ENCODE data around the gene MICAL2. TPM values are rescaled to one million over a fixed set of nuclear protein-coding genes. Genes with fewer than 3 reads are reported as not detected.

The MICAL2 gene
- total and polyA plus RNA-seq, 2 of the 8 experiments (the other 6 are each of a cell fraction or from before 2014, with no cell fraction given), result 1.3 to 4.1 TPM

- TF ChIP-seq CHD7 (IDR thresholded peaks at IDR 0.05; ENCODE audit: insufficient replicate concordance, low read length) (no peak), TAF7 (optimal IDR thresholded peaks at IDR 0.05; ENCODE audit: borderline replicate concordance, low read depth, low read length) (no peak)
Observed at GRCh38 chr11:12286606-12287005, 176.2 kb downstream of the MICAL2 start (continued).

All from H1 (cell line).